ENCODE data around the gene ADH1B. TPM values are rescaled to one million over a fixed set of nuclear protein-coding genes. Genes with fewer than 3 reads are reported as not detected.

Gene ADH1B
- 0.09 TPM in 1 of 2 replicates, not detected in the other for total RNA-seq

GRCh38 chr4:99321241-99322191, at the start of gene ADH1B:
Gene ADH1B (minus strand): TSS chr4:99321401. CDS start chr4:99321331, 70 bp downstream.

DNA sequence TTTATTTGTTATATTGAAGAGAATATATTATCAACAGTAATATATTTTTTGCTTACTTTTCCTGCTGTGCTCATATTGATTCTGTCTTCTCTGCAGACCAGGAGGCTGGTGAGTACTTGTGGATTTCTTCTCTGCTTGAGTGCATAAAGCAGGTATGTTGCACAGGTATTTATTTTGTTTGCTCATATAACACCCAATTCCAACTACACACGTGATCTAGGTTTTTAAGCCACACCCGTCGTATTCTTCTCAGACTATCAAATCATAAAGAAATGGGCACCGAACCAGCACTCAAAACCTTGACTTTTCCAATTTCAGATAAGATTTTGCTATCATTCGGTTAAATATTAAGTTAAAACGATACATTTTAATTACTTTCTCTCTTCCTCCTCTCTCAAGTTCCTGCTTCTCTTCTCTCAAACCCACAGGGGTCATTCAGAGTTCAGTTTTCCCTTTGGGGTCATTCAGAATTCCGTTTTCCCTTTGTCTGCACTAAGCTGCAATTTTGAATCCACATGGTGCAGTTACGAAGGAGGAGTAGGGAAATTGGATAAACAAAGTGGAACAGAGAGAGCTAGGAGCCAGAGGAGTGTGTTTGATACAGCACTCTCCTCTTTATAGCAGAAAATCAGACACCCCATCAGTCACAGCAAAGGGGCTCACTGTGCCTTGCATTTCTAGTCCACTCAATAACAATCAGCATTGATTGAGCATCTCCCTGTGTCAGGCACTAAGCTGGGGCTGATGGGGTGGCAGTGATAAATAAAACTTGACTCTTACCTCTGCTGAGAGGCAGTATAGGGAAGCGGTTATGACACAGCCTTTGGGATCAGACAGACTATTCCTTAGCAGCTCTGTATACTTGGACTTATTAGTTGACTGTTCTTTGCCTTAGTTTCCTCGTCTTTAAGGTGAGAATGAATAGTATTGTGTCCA, 31.7 kb upstream of the ADH1B start, which contains the start of gene ADH1C:
ADH1C (minus strand) TSS at position 145 of the 936 bp plus-strand sequence; CDS start at position 74, 71 bp downstream.

GRCh38 chr4:99290848-99291786, 30.1 kb downstream of the ADH1B start, which contains the start of gene ADH1A:
Gene ADH1A (minus strand): TSS chr4:99290985. CDS start chr4:99290914, 71 bp downstream.

Other genes with a start within 250 kb of the ADH1B start
- 45.3 and 69.7 TPM in 2 replicates for gene ADH5, start 232.6 kb downstream of the ADH1B start, total RNA-seq
- gene ADH4, start 177.1 kb downstream of the ADH1B start, total RNA-seq, result not detected in 2 replicates
- not detected in 2 replicates for gene ADH6, start 102.2 kb downstream of the ADH1B start, total RNA-seq
- gene ADH1A, start 30.4 kb downstream of the ADH1B start, total RNA-seq, result not detected in 2 replicates
- not detected in 2 replicates for gene ADH1C, start 31.3 kb upstream of the ADH1B start, total RNA-seq
- gene ADH7, start 113.9 kb upstream of the ADH1B start, total RNA-seq, result not detected in 2 replicates
- not detected in 2 replicates for gene C4orf17, start 189.6 kb upstream of the ADH1B start, total RNA-seq
- gene TRMT10A, start 242.6 kb upstream of the ADH1B start, total RNA-seq, result 4.8 and 6.6 TPM in 2 replicates